NCI-H446 treated with DMSO at 0.1 percent for 48 hours (cell line): ENCODE results near the gene CD74.
A peak's percentile ranks its signal among the peaks of the same experiment; 100 is the strongest.

Experiments used
- DNase-seq: peaks from one replicate; lab custom pipeline; 2025; lab: John Stamatoyannopoulos, UW

Gene CD74

GRCh38 chr5:150409638-150410523 is 2.8 kb downstream of the CD74 start:
- DNase-seq: peak; percentile 83

GRCh38 chr5:150408231-150408943 is 4.3 kb downstream of the CD74 start:
- no peak for DNase-seq

GRCh38 chr5:150407096-150407720 is 5.5 kb downstream of the CD74 start:
- DNase-seq: no peak

GRCh38 chr5:150406723-150407095 is 6.0 kb downstream of the CD74 start:
- no peak for DNase-seq

- no peak for DNase-seq
These were observed 6.5 kb downstream of the CD74 start for GRCh38 chr5:150406103-150406722.

GRCh38 chr5:150404941-150405816 is 7.5 kb downstream of the CD74 start:
- no peak for DNase-seq

- no peak for DNase-seq
These were observed 8.2 kb downstream of the CD74 start for GRCh38 chr5:150404535-150404934.

DNA sequence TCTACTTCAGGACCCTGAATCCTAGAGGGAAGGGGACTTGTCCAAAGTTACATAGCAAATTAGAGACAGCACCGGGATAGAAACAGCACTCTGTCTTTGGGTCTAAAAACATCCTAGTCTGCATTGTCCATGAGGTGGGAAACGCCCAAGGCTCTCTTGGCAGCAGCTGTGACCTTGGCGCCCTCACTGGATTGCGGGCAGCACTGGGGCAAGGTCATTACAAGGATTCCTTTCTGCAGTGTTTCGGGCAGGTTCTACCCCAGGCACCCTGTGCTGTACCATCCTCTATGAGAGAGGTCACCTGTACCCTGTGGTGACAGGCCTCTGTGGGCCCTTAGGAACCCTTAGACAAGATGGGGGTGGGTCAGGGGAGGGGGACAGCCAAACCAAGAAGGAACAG is 8.6 kb downstream of the CD74 start:
- DNase-seq: no peak

- DNase-seq: no peak
These were observed 9.8 kb downstream of the CD74 start for GRCh38 chr5:150402901-150403342.

- DNase-seq: no peak
These were observed 10.4 kb downstream of the CD74 start for GRCh38 chr5:150402229-150402773.

DNA sequence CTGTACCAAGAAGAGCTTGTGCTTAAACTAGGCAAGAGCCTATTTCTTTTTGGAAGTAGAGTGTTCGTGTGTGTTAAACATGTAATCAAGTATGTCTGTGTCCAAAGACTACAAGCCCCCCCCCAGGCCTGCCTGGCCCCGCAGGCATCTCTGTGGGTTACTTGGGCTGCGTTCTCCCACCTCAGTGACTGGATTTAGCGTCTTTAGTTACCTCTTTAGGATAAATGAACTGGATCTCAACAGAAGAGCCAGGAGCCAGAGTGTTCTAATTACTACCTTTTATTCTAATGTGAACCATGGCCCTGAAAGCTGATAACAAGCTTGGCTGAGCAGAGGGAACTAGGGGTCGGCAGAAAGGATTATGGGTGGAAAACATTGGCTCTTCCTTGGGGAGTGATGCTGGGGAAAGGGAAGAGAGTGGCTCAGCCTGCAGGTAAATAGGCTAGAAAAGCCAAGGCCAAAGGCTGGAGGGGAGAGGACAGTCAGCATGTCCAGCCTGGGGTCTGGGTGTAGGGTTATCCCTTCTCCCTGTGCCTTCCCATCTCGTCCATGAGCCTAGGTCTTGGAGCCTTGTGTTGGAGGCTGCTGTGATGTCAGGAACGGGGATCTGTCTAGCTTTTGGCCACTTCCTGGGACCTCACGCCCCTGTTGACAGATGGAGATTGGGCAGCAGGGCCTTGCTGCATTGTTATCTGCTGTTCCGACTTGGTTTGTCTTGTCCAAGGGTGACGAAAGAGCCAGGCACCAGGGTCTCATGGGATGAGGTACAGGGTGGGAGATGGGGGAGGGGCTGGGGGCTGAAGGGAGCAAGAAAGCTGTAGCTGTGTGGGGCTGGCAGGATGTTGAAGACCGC is 11.1 kb downstream of the CD74 start:
- DNase-seq: no peak

GRCh38 chr5:150401076-150401375 is 11.7 kb downstream of the CD74 start:
- no peak for DNase-seq

DNA sequence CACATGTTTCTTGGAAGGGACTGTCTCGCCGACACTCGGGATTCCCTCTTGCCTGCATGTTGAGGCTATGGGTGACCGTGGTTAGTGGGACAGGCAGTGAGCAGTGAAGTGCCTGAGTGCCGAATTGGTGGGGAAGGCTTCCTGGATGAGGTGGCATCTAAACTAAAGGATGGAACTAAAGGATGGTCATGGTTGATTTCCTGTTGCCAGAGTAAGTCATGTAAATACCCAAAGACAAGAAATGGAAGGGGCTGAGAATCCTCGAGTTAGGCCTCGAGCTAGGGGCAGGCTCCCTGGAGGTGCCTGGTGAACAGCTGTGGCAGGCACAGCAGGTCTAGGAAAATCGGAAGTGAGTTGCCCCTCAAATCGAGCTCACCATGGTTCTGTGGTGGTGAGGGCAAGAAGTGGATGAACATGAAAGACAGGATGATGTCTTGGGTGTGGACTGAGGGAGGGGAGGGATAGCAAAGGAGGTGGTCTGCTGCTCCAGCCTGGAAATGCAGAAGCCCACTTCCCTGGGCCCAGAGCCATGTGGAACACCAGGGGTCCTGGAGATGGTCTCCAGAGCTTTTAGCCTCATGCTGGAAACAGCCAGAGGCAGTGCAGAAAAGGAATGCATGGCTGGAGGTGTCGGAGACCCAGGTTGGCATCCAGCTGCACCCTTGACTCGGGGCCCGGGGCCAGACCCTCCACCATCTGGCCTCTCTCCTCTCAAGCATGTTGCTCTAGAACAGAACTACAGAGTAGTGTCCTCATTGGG is 12.2 kb downstream of the CD74 start:
- no peak for DNase-seq

- no peak for DNase-seq
These were observed 13.0 kb downstream of the CD74 start for GRCh38 chr5:150399524-150400211.

- DNase-seq: no peak
These were observed 13.8 kb downstream of the CD74 start for GRCh38 chr5:150398722-150399523.

DNA sequence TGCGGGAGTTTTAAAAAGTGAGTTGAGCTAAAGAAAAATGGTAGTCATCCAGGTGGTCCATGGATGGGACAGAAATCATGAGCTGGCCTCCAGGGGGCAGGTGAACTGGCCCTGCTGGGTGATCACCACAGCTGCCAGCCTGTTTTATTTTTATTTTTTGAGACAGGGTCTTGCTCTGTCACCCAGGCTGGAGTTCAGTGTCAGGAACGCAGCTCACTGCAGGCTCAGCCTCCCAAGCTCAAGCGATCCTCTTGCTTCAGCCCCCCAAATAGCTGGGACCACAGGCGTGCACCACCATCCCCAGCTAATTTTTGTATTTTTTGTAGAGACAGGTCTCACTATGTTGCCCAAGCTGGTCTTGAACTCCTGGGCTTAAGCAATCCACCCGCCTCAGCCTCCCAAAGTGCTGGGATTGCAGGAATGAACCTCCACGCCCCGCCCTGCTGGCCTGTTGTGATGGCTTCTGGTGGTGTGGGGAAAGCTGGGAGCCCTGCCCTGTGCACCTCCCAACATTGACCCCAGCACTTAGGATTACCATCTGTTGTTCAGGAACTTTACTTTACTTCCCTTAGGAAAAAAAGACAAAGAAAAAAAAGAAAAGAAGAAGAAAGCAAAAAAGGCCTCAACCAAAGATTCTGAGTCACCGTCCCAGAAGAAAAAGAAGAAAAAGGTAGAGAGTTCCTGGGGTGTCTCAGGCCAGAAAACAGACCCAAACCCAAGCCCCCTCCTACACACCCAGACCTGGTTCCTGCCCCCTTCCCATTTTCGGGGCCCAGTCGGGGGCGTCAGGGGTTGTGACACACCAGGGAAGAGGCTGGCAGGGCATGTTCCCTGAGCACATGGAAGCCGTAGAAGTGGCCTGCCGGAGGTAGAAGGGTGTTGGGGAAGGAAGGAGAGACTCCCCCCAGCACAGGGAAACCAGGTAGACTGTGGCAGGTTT is 14.7 kb downstream of the CD74 start:
- DNase-seq: no peak
